ENCODE data around the gene ROBO1. TPM values are rescaled to one million over a fixed set of nuclear protein-coding genes. Genes with fewer than 3 reads are reported as not detected.

Gene ROBO1
- total RNA-seq, 1 donor: 69.8 TPM

DNA sequence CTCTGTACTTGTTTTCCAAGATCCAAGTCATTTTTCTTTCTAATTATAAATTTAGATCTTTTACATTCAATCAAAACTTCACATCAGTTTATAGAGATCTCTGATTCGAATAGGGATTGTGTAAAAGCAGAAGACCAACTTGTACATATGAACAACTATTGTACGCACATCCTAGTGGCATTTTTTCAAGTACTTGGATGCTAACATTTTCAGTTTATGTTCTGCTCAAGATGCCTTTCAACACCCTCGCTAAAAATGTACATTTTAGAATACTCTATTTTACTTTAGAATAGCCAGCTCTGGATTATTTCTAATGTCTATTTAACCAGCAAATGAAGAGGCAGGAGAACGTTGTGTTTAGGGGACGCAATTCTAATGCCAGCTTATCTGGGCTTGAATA is 340.7 kb downstream of the ROBO1 start:
- no peaks in the 10 kb centered on the region for H3K36me3 ChIP-seq (ENCODE audit: insufficient read depth, low read length)
- no peak for DNase-seq (ENCODE audit: insufficient read length, low spot score, missing footprints)

DNA sequence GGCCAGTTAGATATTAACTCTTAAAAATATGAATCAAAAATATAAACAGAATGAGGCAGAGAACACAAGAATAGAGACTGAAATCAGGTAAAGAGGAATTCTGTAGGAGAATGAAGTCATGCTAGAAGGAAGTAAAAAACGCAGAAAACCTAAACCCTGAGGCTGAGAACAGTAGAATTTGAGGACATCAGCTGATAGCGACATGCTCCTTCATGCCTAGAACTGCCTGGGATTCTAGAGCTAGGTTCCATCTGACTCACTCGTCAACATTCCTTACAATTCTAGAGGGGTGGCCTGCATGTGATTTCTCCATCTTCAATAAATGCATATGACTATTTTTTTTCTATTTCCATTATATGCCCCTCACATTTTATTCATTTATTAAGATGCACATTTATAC is 343.0 kb downstream of the ROBO1 start:
- Histone ChIP-seq H3K4me3 (ENCODE audit: insufficient read depth, low read length) (no peak overlapping the region), H3K27ac (ENCODE audit: low read depth, low read length) (no peak overlapping the region), H3K36me3 (ENCODE audit: insufficient read depth, low read length) (no peaks in the 10 kb centered on the region), H3K79me2 (ENCODE audit: insufficient read depth, low read length) (no peaks in the 10 kb centered on the region), H4K20me1 (ENCODE audit: insufficient read depth, low read length) (no peaks in the 10 kb centered on the region), H2AFZ (ENCODE audit: low read length) (no peak overlapping the region), H3K4me2 (ENCODE audit: insufficient read depth, low read length) (no peak overlapping the region), H3K9me3 (ENCODE audit: low read depth, low read length) (no peaks in the 10 kb centered on the region), H3K4me1 (ENCODE audit: insufficient read depth, low read length) (no peaks in the 10 kb centered on the region), H3K27me3 (ENCODE audit: insufficient read depth, low read length) (no peaks in the 10 kb centered on the region)
- TF ChIP-seq, protein P1, sequence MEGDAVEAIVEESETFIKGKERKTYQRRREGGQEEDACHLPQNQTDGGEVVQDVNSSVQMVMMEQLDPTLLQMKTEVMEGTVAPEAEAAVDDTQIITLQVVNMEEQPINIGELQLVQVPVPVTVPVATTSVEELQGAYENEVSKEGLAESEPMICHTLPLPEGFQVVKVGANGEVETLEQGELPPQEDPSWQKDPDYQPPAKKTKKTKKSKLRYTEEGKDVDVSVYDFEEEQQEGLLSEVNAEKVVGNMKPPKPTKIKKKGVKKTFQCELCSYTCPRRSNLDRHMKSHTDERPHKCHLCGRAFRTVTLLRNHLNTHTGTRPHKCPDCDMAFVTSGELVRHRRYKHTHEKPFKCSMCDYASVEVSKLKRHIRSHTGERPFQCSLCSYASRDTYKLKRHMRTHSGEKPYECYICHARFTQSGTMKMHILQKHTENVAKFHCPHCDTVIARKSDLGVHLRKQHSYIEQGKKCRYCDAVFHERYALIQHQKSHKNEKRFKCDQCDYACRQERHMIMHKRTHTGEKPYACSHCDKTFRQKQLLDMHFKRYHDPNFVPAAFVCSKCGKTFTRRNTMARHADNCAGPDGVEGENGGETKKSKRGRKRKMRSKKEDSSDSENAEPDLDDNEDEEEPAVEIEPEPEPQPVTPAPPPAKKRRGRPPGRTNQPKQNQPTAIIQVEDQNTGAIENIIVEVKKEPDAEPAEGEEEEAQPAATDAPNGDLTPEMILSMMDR (IDR thresholded peaks at IDR 0.05; ENCODE audit: extremely low read depth, low read depth, low read length): no peak
- DNase-seq (ENCODE audit: insufficient read length, low spot score, missing footprints): no peak

More for the DNA sequence above, 340.7 kb downstream of the ROBO1 start:
- no peak overlapping the region for H3K4me3 ChIP-seq (ENCODE audit: insufficient read depth, low read length)
- H3K9me3 ChIP-seq (ENCODE audit: low read depth, low read length): no peaks in the 10 kb centered on the region
- H3K27ac ChIP-seq (ENCODE audit: low read depth, low read length): no peak overlapping the region
- H3K79me2 ChIP-seq (ENCODE audit: insufficient read depth, low read length): no peaks in the 10 kb centered on the region
- no peak overlapping the region for H3K4me2 ChIP-seq (ENCODE audit: insufficient read depth, low read length)
- TF ChIP-seq, protein P1 (IDR thresholded peaks at IDR 0.05; ENCODE audit: extremely low read depth, low read depth, low read length): no peak
- no peaks in the 10 kb centered on the region for H3K27me3 ChIP-seq (ENCODE audit: insufficient read depth, low read length)
- H2AFZ ChIP-seq (ENCODE audit: low read length): no peak overlapping the region
- H3K4me1 ChIP-seq (ENCODE audit: insufficient read depth, low read length): no peaks in the 10 kb centered on the region
- H4K20me1 ChIP-seq (ENCODE audit: insufficient read depth, low read length): no peaks in the 10 kb centered on the region

- no peaks in the 10 kb centered on the region for H3K27me3 ChIP-seq (ENCODE audit: insufficient read depth, low read length)
- DNase-seq (ENCODE audit: insufficient read length, low spot score, missing footprints): no peak
- no peaks in the 10 kb centered on the region for H3K9me3 ChIP-seq (ENCODE audit: low read depth, low read length)
- no peaks in the 10 kb centered on the region for H4K20me1 ChIP-seq (ENCODE audit: insufficient read depth, low read length)
- no peak overlapping the region for H3K4me2 ChIP-seq (ENCODE audit: insufficient read depth, low read length)
- no peaks in the 10 kb centered on the region for H3K36me3 ChIP-seq (ENCODE audit: insufficient read depth, low read length)
- TF ChIP-seq, protein P1 (IDR thresholded peaks at IDR 0.05; ENCODE audit: extremely low read depth, low read depth, low read length): no peak
- no peak overlapping the region for H3K4me3 ChIP-seq (ENCODE audit: insufficient read depth, low read length)
- H3K4me1 ChIP-seq (ENCODE audit: insufficient read depth, low read length): no peaks in the 10 kb centered on the region
- no peak overlapping the region for H2AFZ ChIP-seq (ENCODE audit: low read length)
- H3K79me2 ChIP-seq (ENCODE audit: insufficient read depth, low read length): no peaks in the 10 kb centered on the region
- no peak overlapping the region for H3K27ac ChIP-seq (ENCODE audit: low read depth, low read length)
These were observed 344.4 kb downstream of the ROBO1 start for GRCh38 chr3:79423417-79423816.

DNA sequence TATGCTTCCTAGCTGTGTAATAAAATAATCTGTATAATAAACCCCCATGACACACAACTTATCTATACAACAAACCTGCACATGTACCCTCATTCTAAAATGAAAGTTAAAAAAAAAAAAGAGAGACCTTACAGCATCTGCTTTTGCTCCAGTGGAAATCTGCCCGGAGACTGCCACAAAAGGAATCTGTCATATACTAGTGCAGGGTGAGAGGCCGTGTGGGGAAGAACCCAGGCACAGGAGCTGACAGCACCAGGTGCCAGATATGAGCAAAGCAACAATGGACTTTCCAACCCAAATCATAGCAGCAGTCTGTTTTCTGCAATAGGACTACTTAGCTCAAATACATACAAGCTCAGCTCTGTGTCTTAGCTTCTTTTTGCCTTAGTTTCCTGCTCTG is 346.5 kb downstream of the ROBO1 start:
- Histone ChIP-seq H4K20me1 (ENCODE audit: insufficient read depth, low read length) (no peaks in the 10 kb centered on the region), H3K79me2 (ENCODE audit: insufficient read depth, low read length) (no peaks in the 10 kb centered on the region), H3K27ac (ENCODE audit: low read depth, low read length) (no peak overlapping the region), H3K9me3 (ENCODE audit: low read depth, low read length) (no peaks in the 10 kb centered on the region), H3K36me3 (ENCODE audit: insufficient read depth, low read length) (no peaks in the 10 kb centered on the region), H2AFZ (ENCODE audit: low read length) (no peak overlapping the region), H3K4me1 (ENCODE audit: insufficient read depth, low read length) (no peaks in the 10 kb centered on the region), H3K27me3 (ENCODE audit: insufficient read depth, low read length) (no peaks in the 10 kb centered on the region), H3K4me2 (ENCODE audit: insufficient read depth, low read length) (no peak overlapping the region), H3K4me3 (ENCODE audit: insufficient read depth, low read length) (no peak overlapping the region)
- TF ChIP-seq, protein P1 (IDR thresholded peaks at IDR 0.05; ENCODE audit: extremely low read depth, low read depth, low read length): no peak
- no peak for DNase-seq (ENCODE audit: insufficient read length, low spot score, missing footprints)
